Measurements from ENCODE around the gene SNAP23. TPM values are rescaled to one million over a fixed set of nuclear protein-coding genes. Genes with fewer than 3 reads are reported as not detected.

Gene SNAP23
- total and polyA plus RNA-seq, 2 of the 8 experiments (the other 6 are each of a cell fraction or from before 2014, with no cell fraction given) = 58.0 to 72.8 TPM

- FAIRE-seq (no peak), DNase-seq (ENCODE audit: low read depth in 1 of 2, low spot score in 2 of 2) (no peak)
- no peak overlapping the region for H3K18ac ChIP-seq (ENCODE audit: extremely low read depth, low read length)
- H3K23ac ChIP-seq (ENCODE audit: insufficient read length) = no peak overlapping the region
- H3K4me1 ChIP-seq (replicated peaks in 1 of 4; ENCODE audit: control insufficient read depth in 3 of 4, insufficient read depth in 4 of 4, low read length in 3 of 4) = peaks cover 0 to 8% (median 3%) of the 10 kb centered on the region in 4 experiments; a peak in 4 of 7 replicates
- no peak overlapping the region for H4K5ac ChIP-seq (ENCODE audit: insufficient read length, low read depth, low read length)
- CTCF ChIA-PET (ENCODE audit: partially characterized antibody) = no interaction called here
- H3K9ac ChIP-seq (replicated peaks in 1 of 4; ENCODE audit: extremely low read depth in 1 of 4, low read depth in 3 of 4, low read length in 3 of 4) = no peak overlapping the region
- no peak overlapping the region for H4K8ac ChIP-seq (ENCODE audit: extremely low read depth, insufficient read depth, low read length)
- H4K20me1 ChIP-seq (replicated peaks in 1 of 2; ENCODE audit: control insufficient read depth in 1 of 2, insufficient read depth in 2 of 2, low read length in 2 of 2) = no peaks in the 10 kb centered on the region
- H2BK15ac ChIP-seq (ENCODE audit: low read length) = no peak overlapping the region
- no peak overlapping the region for H3K14ac ChIP-seq (ENCODE audit: insufficient read length)
- no peak overlapping the region for H2BK20ac ChIP-seq (ENCODE audit: low read length)
- no peak for TF ChIP-seq KDM4A (IDR thresholded peaks at IDR 0.05; ENCODE audit: low read depth, low read length, severe bottlenecking)
- TF ChIP-seq PHF8 (conservative IDR thresholded peaks at IDR 0.05; ENCODE audit: low read depth, low read length) = no peak
- TF ChIP-seq TAF7 (optimal IDR thresholded peaks at IDR 0.05; ENCODE audit: borderline replicate concordance, low read depth, low read length) = no peak
- no peak overlapping the region for H3K56ac ChIP-seq (replicated peaks; ENCODE audit: insufficient read length, low read depth, low read length)
- H3K27ac ChIP-seq (ENCODE audit: low read depth, low read length) = no peak overlapping the region
- H3K4ac ChIP-seq (replicated peaks; ENCODE audit: insufficient read length, low read depth, low read length) = no peak overlapping the region
- WGBS, 2 experiments (ENCODE audit: extremely low coverage in 1 of 2, insufficient coverage in 1 of 2, insufficient read length in 1 of 2, insufficient replicate concordance in 2 of 2, low coverage in 1 of 2, low lambda C conversion rate in 2 of 2, missing lambda C conversion rate in 1 of 2) = 90% methylated on average over 3 of the region's 3 CpGs; no CpG with 5 or more reads in 1 of the 2 experiments
- no peak overlapping the region for H3K4me3 ChIP-seq (ENCODE audit: extremely low read depth in 1 of 4, insufficient read depth in 2 of 4, low read depth in 3 of 4, low read length in 4 of 4)
- no peaks in the 10 kb centered on the region for H3K79me2 ChIP-seq (ENCODE audit: control insufficient read depth in 1 of 2, insufficient read depth in 2 of 2, low read length in 2 of 2)
- H2AFZ ChIP-seq (ENCODE audit: low read length) = no peak overlapping the region
- no peak overlapping the region for H2BK5ac ChIP-seq (ENCODE audit: low read depth, low read length)
- no peaks in the 10 kb centered on the region for H3K9me3 ChIP-seq (ENCODE audit: insufficient read depth in 2 of 2, low read depth in 1 of 2, low read length in 1 of 2)
- H3K79me1 ChIP-seq (ENCODE audit: low read depth, low read length) = no peaks in the 10 kb centered on the region
- POLR2A ChIA-PET (ENCODE audit: partially characterized antibody) = interaction anchor here (0.9 kb wide), 1 partner anchor 8 kb away, joined by 3 read pairs; no protein-coding TSS in a partner anchor
- H3K23me2 ChIP-seq (ENCODE audit: low read depth, low read length) = no peaks in the 10 kb centered on the region
- no peak overlapping the region for H2AK5ac ChIP-seq (ENCODE audit: low read depth, low read length)
- no peak overlapping the region for H4K91ac ChIP-seq (replicated peaks; ENCODE audit: insufficient read length, low read length)
- H2BK120ac ChIP-seq (replicated peaks; ENCODE audit: low read depth, low read length) = no peak overlapping the region
- no peaks in the 10 kb centered on the region for H3K27me3 ChIP-seq (replicated peaks in 1 of 4; ENCODE audit: control insufficient read depth in 3 of 4, extremely low read depth in 1 of 4, insufficient read depth in 3 of 4, low read length in 3 of 4)
- H2BK12ac ChIP-seq (ENCODE audit: low read depth, low read length) = no peak overlapping the region
- H3K36me3 ChIP-seq (ENCODE audit: control insufficient read depth in 2 of 4, insufficient read depth in 4 of 4, low read length in 3 of 4) = peaks cover 3 to 19% (median 14%) of the 10 kb centered on the region in 4 experiments; a peak in 6 of 8 replicates
- H3K4me2 ChIP-seq (ENCODE audit: insufficient read depth in 1 of 2, low read depth in 2 of 2, low read length in 2 of 2) = no peak overlapping the region
These were observed 41.6 kb upstream of the SNAP23 start for GRCh38 chr15:42453826-42454225.

Measured in H1 (cell line).